ENCODE results near the gene DDX31.
"Not testable (repeated sequence)": the region's sequence is repeated elsewhere in the genome, so short reads cannot be mapped to it uniquely, and the experiment has no call there.

Gene DDX31

DNA sequence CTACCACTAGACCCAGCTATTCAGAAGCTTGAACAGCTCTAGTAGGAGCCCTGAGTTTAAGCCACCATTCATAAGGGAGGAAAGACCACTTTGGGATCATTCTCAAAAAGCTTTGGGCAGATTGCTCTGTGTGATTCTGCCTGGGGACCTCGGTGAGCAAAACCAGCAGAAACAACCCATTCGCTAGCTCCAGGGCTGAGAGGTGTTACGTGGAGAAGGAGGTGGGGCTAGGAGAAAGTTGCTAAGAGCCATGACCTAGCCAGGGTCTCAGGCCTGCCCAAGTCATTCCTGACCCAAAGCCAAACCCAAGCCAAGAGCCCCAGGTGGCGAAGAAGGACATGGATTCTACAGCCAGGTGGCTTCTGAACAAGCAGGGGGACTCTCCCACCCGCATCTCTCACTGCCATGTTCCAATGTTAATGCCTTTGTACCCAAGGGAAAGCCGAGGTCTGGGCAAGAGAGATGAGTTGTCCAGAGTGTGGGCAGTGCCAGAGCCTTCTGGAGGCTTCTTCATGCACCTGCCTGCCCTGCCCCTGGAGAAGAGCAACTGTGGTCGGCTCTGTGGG, 91.3 kb downstream of the DDX31 start:
- no peak for DNase-seq (ENCODE audit: low read depth in 2 of 2)

DNA sequence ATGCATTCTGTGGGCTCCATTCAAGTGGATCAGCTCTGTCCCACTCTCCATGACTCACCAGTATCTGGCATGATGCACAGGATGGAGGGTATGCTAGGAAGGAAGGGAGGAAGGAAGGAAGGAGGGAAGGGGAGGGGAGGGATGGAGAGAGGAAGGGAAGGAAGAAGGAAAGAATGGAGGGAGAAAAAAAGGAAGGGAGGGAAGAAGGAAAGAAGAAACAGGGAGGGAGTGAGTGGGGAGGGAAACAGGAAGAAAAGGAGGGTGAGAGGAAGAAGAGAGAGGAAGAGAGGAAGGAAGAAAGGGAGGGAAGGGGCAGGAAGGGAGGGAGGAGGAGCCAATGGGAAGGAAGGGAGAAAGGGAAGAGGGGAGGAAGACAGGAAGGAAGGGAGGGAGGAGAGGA, 92.7 kb downstream of the DDX31 start:
- DNase-seq (ENCODE audit: low read depth in 2 of 2): no peak

DNA sequence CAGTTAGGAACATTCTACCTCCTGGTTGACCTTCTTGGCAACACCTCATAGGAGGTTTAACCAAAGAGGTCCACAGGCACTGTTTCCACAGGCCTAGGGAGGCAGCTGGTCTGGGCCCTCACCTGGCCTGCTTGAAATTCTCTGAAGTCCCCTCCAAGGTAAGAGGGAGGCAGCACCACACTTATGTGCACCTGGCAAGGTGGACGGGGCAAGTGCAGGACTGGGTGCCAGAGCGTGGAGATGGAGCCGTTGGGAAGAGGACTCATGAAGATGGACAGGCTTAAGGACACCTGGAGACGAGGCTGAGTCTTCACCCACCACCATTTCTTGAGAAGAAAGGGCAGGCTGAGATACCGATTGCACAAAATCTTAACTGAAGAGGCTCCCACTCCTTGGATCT, 94.0 kb downstream of the DDX31 start:
- DNase-seq (ENCODE audit: low read depth in 2 of 2): no peak

DNA sequence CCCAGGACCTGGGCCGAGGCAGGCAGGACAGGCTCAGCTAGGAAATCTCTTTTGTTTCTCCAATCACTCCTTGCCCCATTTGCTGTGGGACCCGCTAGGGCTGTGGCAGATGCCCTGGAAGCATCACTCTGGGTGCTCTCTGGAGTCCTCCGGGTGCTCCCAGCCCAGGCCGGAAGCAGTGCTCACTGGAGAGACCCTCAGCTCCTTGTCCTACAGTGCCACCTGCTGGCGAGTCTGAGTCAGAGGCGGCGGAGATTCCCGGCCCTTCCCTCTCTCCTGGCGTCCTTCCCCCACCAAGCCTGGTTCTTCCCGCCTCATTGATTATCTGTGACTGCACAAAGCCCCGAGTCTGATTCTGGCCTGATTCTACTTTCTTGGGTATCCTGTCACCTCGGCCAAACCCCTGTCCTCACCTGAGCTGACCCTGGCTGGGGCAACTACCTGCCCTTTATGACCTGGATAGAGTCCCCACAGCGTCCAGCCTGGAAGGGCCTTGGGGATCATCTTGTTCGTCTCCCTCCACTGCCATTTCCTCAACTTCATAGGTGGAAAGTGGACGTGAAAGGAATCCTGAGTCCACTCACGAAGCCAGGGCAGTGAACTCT, 94.7 kb downstream of the DDX31 start:
- DNase-seq (ENCODE audit: low read depth in 2 of 2): peak in 1 of 2 donors; percentile 13

DNA sequence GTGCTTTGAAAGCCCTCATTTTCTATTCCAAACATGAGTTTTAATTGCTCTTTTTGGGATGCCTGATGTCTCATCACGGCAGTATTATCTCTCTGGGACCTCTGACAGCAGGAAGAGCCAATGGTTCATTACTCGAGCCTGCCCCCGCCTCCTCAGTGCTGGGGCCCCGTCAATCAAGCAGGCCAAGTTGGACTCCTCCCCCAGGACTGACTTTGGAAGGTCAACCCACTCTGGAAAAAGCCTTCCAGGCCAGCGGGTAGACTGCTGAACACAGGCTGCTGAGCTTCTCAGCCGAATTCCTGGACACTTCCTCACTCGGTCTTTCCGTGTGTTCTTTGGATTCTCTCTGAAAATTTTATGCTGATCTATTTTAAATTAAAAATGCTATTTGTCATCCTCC, 96.9 kb downstream of the DDX31 start:
- no peak for DNase-seq (ENCODE audit: low read depth in 2 of 2)

DNA sequence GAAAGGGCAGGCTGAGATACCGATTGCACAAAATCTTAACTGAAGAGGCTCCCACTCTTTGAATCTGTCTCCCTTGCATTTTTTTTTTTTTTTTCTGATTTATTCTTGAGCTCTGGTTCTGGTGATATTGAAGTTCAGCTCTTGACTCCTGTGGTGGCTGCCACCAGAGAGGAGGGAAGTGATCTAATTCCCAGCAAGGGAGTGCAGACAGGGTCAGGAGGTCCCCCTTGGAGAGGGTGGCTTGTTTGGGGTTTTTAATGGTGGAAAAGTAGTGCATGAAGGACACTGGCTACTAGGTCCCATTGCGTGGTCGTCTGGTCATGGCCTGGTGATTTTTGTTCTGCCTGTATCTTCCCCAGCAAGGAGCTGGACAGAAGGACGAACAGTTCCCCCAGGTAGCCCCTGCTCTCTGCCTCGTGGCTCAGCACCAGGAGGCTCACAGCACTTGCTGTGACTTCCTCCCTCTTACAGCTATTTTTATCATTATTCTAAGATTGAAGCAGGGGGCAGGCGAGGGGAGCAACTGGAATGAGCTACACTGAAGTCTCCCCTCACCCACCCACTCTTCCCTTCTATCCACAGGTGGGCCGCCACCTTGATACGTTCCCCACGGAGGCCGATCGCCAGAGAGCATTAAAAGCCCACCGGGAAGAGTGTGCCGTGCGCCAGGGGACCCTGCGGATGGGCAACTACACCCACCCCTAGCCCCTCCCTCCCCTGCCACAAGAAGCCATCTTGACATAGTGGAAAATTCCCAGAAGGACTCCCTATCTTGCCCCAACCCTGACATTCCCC, 97.8 kb downstream of the DDX31 start:
- no peak for DNase-seq (ENCODE audit: low read depth in 2 of 2)

DNA sequence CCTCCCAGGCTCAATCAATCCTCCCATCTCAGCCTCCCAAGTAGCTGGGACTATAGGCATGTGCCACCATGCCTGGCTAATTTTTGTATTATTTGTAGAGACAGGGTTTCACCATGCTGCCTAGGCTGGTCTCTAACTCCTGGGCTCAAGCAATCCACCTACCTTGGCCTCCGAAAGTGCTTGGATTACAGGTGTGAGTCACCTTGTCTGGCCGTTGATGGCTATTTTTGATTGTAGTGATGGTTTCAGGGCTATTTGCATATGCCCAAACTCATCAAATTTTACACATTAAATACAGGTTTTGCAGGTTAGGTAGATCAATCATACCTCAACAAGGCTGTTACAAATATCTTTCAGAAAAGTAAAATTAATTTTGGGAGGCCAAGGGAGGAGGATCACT, 101.0 kb downstream of the DDX31 start:
- DNase-seq (ENCODE audit: low read depth in 2 of 2): not testable (repeated sequence)

DNA sequence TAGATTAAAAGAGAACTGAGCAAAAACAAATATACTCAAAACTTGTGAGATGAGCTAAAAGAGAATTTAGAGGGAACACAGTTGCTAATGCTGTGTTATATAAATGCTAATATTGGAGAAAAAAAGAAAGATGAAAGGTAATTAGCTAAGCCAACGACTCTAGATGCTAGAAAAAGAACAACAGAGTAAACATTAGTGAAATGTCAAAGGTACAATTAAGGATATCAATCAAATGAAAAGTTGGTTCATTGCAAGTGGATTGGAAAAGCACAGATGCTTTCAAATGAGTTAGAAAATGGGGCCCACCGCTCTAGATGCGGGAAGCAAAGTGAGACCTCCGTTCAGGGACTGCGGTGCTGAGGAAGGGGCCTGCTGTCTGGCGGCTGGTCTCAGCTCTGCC, 105.3 kb downstream of the DDX31 start:
- DNase-seq (ENCODE audit: low read depth in 2 of 2): no peak

DNA sequence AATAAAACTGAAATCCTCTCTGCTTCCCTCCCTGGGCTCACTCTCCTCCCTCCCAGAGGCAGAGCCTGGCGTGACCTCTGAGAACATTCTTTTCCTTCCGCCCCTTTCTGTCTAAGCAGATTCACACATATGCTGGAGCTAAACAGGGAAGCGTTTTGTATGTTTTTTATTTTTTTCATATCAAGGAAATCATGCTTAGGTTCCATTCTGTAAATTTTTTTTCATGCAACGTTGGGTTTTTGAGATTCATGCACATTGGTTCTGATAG, 107.5 kb downstream of the DDX31 start:
- no peak for DNase-seq (ENCODE audit: low read depth in 2 of 2)

DNA sequence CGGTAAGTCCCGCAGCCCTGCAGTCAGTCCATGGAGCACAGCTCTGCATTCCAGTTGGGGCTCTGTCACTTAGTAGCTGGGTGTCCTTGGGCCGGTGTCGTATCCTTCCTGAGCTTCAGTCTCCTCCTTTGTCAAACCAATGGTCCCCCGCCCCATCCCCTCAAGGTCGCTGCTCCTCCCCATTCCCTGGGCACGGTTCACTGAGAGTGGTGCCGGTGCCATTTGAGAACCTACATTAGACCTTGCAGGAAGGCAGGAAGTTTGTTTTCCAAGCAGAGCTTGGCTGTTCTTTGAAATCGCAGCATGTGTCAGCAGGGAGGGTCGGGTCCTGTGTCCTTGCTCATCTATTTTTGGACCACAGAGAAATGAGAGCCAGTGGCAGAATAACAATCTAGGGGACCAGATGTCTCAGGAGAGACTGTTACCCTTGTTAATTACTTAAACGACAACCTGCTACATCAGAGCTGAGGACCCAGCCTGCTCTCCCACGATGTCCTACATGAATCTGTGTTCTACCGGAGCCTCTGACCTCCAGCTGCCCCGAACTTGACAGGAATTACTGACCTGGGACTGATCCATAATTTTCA, 109.1 kb downstream of the DDX31 start:
- DNase-seq (ENCODE audit: low read depth in 2 of 2): no peak

DNA sequence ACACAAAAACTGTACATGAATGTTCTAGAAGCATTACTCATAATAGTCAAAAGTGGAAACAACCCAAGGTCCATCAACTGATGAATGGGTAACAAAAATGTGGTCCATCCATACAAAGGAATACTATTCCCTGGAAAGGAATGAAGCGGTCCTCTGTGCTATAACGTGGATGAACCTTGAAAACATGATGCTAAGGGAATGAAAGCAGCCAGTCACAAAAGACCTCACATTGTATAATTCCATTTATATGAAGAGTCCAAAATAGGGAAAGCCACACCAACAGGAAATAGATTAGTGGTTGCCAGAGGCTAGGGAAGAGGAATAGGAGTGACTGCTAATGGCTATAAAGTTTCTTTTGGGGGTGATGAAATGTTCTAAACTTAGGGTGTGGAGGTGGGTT, 110.1 kb downstream of the DDX31 start:
- no peak for DNase-seq (ENCODE audit: low read depth in 2 of 2)

DNA sequence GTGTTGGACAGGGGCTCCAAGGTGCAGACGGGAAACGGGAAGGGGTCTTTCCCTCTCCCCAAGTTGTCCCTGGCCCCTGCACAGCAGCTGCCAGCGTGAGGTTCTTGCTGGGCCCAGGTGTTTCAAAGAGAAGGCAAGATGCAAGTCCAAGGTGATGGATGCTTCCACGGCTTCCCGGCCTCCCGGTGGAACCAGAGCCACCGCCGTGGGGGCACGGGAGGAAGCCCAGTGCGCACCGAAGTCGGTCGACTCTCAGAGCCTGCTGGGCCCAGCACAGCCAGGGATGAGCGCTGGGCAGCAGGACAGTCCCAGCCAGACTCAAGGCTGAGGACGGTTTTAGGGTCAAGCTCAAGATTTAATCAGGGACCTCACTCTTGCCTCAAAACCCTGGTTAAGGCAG, 112.6 kb downstream of the DDX31 start:
- no peak for DNase-seq (ENCODE audit: low read depth in 2 of 2)

DNA sequence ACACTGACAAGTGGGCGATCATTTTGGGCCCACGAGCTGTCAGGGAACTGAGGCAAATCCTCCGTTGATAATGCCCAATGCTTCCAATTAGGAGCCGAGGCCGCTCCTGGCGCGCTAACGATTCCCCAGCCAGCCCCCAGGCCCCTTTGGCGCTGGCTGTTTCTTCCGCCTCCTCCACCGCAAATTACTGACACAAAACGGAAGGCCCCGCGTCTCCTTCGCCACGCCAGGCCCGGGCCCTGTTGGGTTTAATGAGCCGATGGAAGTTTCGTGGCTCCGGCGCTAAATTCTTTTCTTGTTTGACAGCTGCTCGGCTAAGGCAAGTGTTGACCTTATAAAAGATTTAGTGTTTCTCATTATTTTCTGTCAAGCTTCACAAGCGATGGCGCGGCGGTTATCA, 113.1 kb downstream of the DDX31 start:
- no peak for DNase-seq (ENCODE audit: low read depth in 2 of 2)

DNA sequence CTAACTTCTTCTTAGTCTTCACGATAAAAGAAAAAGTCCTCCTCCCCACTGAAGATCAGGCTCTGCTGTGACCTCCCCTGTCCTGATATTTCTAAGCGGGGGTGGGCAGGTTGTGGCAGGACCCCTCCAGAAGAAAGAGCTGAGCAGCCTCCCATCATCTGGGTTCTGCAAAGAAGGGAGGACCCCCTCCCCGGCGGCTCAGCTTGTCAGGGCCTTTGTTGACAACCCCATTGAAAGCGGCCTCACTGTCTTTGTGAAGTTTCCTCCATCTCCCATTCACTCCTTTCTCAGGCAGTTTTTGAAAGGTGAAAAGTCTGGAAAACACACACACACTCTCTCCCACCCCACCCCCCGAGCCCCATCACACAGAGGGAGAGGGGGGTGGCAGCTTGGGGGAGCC, 113.5 kb downstream of the DDX31 start:
- no peak for DNase-seq (ENCODE audit: low read depth in 2 of 2)

DNA sequence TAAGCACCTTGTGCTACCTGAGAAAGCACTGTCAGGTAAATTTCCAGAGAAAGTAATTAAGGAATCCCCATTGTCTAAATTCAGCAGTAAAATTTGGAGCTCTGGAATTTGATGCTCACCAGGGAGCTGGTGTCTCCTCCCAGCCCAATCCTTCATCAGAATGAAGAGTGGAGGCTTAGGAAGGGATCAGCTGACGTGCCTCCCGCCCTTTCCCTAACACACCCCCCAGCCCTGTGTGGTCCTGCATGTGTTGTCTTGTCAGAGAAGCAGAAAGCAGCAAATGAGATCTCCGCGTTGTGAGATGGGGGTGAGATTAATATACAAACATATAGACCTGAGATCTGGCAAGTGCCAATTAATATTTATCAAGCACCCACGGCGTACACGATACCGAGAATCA, 114.3 kb downstream of the DDX31 start:
- DNase-seq (ENCODE audit: low read depth in 2 of 2): no peak

DNA sequence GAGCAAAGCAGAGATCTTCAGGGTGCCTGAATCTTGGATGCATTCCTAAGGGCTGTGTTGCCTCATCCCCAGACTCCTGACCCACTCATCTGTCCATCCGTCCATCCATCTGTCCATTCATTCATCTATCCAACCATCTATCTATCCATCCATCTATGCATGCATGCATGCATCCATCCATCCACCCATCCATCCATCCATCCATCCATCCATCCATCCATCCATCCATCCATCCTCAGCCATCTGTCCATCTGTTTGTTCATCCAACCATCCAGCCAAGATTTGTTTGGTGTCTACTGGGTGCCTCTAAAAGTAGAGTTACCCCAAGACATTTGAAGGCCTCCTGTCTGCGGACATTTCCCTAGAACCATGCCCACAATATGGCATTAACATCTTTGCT, 115.0 kb downstream of the DDX31 start:
- DNase-seq (ENCODE audit: low read depth in 2 of 2): no peak

DNA sequence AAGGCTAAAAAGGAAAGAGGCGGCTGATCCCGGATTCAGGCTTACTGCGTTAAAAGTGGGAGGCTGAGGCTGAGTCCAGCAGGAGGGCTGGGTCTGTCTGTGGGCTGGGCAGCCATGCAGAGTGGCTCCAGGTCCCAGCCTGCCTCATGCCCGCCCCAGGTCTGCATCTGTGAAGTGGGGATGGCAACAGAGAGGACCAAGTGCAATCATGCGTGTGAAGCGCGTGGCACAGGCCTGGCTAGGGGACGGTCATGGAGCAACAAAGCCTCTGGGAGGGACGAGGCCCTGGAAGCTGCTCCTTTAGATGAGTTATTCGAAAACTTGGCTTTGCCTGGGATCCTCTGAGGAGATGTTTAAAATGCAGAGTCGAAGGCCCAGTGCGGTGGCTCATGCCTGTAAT, 117.7 kb downstream of the DDX31 start:
- no peak for DNase-seq (ENCODE audit: low read depth in 2 of 2)

DNA sequence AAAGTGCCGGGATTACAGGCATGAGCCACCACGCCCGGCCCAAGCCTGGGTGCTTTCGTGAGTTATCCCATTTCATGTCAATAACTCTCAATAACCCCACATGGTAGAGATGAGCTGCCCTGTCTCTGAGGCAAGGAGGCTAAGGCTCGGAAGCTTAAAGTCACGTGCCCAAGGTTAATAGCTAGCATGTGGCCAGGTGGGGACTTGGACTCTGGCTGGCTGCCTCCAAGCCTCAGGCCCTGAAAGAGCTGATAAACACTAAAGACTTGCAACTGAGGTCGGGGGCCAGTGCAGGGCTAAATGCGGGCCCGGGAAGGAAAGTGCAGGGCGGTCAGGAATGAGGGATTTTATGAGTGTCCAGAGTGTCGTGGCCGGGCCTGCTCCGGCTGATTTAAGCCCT, 118.2 kb downstream of the DDX31 start:
- DNase-seq (ENCODE audit: low read depth in 2 of 2): no peak

DNA sequence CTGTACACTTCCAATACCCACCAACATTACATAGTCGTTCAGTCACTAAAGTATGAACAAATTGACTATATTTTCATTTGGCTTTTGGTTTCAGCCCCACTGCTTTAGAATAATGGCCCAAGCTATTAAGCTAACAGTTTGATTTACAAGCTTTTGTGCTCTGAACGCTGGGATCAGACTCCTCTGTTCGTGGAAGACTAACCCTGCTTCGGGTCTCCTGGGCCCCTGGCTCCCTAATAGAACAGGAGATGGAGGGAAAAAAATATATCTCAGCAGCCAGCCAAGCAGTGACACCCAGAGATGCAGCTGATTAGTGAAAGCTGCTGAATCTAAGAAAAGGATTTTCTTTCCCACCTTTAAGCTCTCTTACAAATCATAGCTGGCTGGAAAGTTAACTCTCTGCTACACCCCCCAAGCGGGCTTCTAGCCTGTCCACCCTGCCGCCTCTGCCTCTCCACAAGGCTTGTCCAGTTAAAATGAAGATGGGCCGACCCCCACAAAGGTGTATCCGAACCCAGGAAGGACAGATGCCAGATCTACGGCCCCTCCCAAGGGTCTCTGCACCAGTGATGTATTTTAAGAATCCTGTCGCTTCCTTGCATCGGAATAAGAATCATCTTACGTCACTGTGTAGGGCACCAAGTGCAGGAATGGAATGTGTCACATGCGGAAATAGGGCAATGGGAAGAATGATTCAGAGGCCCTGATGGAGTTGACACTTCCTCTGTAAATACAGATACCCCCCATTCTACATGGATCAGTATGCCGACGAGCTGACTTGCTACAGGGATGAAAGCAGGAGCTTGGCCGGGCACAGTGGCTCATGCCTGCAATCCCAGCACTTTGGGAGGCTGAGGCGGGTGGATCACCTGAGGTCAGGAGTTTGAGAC, 120.8 kb downstream of the DDX31 start:
- DNase-seq (ENCODE audit: low read depth in 2 of 2): no peak

DNA sequence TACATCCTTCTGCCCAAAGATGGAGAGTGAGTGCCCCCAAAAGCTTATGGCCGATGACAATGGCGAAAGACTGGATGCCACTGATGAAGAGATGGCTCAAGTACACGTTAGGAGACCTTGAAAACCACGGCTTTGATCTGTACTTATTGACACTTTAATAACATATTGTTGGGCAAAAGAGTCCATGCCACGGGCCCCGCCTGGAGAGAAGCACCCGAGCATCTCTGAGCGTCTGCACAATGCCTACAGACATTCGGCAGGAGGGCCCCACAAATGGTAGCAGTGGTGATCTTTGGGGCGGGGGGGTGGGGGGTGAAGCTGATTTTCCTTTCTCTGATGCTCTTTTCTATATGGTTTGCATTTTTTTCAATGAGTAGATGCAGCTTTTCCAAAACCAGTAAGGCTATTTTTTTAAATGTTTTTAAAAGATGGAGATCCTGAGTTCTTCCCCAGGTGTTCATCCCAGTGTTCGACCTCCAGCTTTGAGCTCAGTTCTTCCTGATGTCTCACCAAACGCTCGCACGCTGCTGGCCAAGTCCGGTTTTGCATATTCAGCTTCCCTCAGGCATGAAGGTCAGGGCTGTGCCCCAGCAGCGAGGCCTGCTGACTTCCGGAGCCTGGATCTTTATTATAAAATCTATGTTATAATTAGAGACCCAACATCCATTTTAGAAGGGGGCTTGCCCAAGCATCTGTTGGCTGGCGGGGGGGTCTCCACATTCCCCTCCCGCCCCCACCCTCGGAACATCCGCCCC, 121.6 kb downstream of the DDX31 start:
- no peak for DNase-seq (ENCODE audit: low read depth in 2 of 2)

DNA sequence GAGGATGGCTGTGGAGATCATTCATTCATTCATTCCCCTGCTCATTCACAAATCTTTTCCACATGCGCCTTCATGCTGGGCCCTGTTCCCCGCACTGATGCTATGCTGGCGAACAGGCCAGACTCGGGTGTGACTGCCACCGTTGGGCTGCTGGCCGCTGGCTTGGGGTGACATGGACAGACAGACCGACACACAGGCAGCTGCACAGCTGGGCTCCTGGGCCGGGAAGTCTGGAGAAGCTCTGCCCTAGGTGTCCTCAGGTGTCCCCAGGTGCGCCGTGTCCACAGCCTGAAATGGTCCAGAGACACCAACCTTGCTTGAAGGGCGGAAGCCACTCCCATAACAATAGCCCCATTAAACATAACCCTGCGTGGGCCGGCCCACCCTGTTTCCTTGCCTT, 122.3 kb downstream of the DDX31 start:
- no peak for DNase-seq (ENCODE audit: low read depth in 2 of 2)

DNA sequence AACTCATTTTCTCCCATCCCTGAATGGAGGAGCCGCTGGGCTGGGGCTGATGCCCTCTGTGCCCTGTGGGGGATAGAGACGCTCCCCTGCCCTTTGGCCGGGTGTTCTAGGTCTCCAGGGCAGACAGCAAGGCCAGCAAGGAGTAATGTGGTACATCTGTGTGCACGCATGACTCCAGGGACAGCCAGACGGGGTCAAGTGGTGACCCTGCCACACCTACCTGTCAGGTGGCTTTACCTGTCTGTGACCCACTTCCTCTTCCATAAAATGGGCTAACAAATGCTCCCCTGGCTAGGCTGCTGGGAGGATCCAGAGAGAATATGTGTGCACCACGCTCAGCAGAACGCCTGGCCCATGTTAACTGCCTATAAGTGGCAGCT, 122.7 kb downstream of the DDX31 start:
- DNase-seq (ENCODE audit: low read depth in 2 of 2): no peak
